Hepatocyte (in vitro differentiated cells): ENCODE data around the gene ZNF770. TPM values are rescaled to one million over a fixed set of nuclear protein-coding genes. Genes with fewer than 3 reads are reported as not detected.
"Not testable (repeated sequence)": the region's sequence is repeated elsewhere in the genome, so short reads cannot be mapped to it uniquely, and the experiment has no call there.

Source experiments
- DNase-seq: peaks from one replicate; pipeline ENCODE4 v3.0.0-alpha.2; 2016; ENCODE audit warnings: low spot score
- H2AFZ ChIP-seq: fragments of 200-600 bp; sonication (generic); 2 replicates; pipeline ENCODE4 v1.6.0; 2016; ENCODE audit warnings: antibody characterized with exemption, mild to moderate bottlenecking
- H3K27ac ChIP-seq: fragments of 200-600 bp; sonication (generic); 2 replicates; pipeline ENCODE4 v1.5.1; 2016; ENCODE audit warnings: mild to moderate bottlenecking
- H3K27me3 ChIP-seq: fragments of 200-600 bp; sonication (generic); 2 replicates; pipeline ENCODE4 v1.6.1; 2016
- H3K36me3 ChIP-seq: fragments of 200-600 bp; sonication (generic); replicated peaks from 2 replicates; pipeline ENCODE4 v1.5.1; 2016; ENCODE audit warnings: low read depth; ENCODE audit not compliant: insufficient read depth
- H3K4me1 ChIP-seq: fragments of 200-600 bp; sonication (generic); 2 replicates; pipeline ENCODE4 v1.5.1; 2016; ENCODE audit warnings: mild to moderate bottlenecking, moderate library complexity; ENCODE audit not compliant: insufficient read depth
- H3K4me2 ChIP-seq: fragments of 200-600 bp; sonication (generic); 2 replicates; pipeline ENCODE4 v1.6.0; 2016
- H3K4me3 ChIP-seq: fragments of 200-600 bp; sonication (generic); 2 replicates; pipeline ENCODE4 v1.5.1; 2016; ENCODE audit warnings: mild to moderate bottlenecking
- H3K79me2 ChIP-seq: fragments of 200-600 bp; sonication (generic); 2 replicates; pipeline ENCODE4 v1.6.0; 2017; ENCODE audit warnings: mild to moderate bottlenecking
- H3K9me2 ChIP-seq: fragments of 200-600 bp; sonication (generic); replicated peaks from 2 replicates; pipeline ENCODE4 v1.6.0; 2017; ENCODE audit warnings: mild to moderate bottlenecking; ENCODE audit not compliant: insufficient read depth
- H3K9me3 ChIP-seq: fragments of 200-600 bp; sonication (generic); 2 replicates; pipeline ENCODE4 v1.5.1; 2016; ENCODE audit warnings: low read depth, mild to moderate bottlenecking
- H4K20me1 ChIP-seq: fragments of 200-600 bp; sonication (generic); 2 replicates; pipeline ENCODE4 v1.6.0; 2016; ENCODE audit warnings: mild to moderate bottlenecking; ENCODE audit not compliant: insufficient read depth, poor library complexity, severe bottlenecking
- EZH2 ChIP-seq: fragments of 200-600 bp; sonication (generic); IDR thresholded peaks from 2 replicates; pipeline ENCODE4 v1.6.1; 2016; ENCODE audit warnings: antibody characterized with exemption, mild to moderate bottlenecking, borderline replicate concordance
- EZH2phosphoT487 ChIP-seq: fragments of 200-600 bp; sonication (generic); IDR thresholded peaks from one replicate; pipeline ENCODE4 v1.6.1; 2018; ENCODE audit warnings: antibody characterized with exemption, mild to moderate bottlenecking, low read depth, moderate library complexity; ENCODE audit not compliant: unreplicated experiment, severe bottlenecking
- WGBS: methylation state at CpG from one replicate; pipeline ENCODE4 v1.1.6; 2016; ENCODE audit warnings: low lambda C conversion rate; ENCODE audit errors: missing lambda C conversion rate; 5-methylcytosine and 5-hydroxymethylcytosine counted together
- polyA plus RNA-seq: library from polyadenylated mRNA; unstranded; fragments of >200 nt; fragmentation: Nextera tagmentation; extraction: Ambion mirVana; gene quantifications from 2 replicates; pipeline ENCODE4 v1.2.1, GENCODE V29; 2016
- total RNA-seq: library from RNA; depleted of rRNA; stranded (reverse); fragments of >200 nt; gene quantifications from 2 replicates; pipeline ENCODE4 v1.2.3, GENCODE V29; 2014
- TF ChIP-seq, protein P1 (sequence below): fragments of 200-600 bp; sonication (generic); IDR thresholded peaks from 2 replicates; pipeline ENCODE4 v1.5.1; 2016; ENCODE audit warnings: antibody characterized with exemption, mild to moderate bottlenecking; ENCODE audit not compliant: poor library complexity

The ZNF770 gene
- total and polyA plus RNA-seq, 2 experiments from 2014 or later: 31.2 to 32.6 TPM

DNA sequence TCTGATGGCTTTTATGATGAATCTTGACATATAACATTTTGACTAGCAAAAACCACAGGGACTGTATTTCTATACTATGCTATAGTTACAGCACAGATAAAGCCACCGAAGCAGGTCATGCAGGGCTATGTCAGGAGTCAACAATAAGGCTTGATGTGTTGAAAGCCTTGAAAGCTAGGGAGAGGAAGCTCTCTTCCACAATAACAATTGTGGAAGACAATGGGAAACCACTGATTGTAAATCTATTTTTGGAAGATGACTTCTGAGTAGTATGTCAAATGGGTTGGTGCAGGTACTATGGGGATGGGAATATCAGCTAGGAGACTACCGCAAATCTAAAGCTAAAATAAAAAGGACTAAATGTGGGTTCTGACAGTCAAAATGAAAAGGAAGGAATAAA lies 14.6 kb downstream of the ZNF770 start:
- H3K4me2 ChIP-seq: no peak overlapping the region
- TF ChIP-seq EZH2 (no peak), EZH2phosphoT487 (no peak)
- TF ChIP-seq, protein P1, sequence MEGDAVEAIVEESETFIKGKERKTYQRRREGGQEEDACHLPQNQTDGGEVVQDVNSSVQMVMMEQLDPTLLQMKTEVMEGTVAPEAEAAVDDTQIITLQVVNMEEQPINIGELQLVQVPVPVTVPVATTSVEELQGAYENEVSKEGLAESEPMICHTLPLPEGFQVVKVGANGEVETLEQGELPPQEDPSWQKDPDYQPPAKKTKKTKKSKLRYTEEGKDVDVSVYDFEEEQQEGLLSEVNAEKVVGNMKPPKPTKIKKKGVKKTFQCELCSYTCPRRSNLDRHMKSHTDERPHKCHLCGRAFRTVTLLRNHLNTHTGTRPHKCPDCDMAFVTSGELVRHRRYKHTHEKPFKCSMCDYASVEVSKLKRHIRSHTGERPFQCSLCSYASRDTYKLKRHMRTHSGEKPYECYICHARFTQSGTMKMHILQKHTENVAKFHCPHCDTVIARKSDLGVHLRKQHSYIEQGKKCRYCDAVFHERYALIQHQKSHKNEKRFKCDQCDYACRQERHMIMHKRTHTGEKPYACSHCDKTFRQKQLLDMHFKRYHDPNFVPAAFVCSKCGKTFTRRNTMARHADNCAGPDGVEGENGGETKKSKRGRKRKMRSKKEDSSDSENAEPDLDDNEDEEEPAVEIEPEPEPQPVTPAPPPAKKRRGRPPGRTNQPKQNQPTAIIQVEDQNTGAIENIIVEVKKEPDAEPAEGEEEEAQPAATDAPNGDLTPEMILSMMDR: no peak
- DNase-seq: no peak
- no peak overlapping the region for H3K27ac ChIP-seq
- H3K9me2 ChIP-seq: no peaks in the 10 kb centered on the region
- peaks cover 9% of the 10 kb centered on the region for H3K79me2 ChIP-seq
- H4K20me1 ChIP-seq: no peaks in the 10 kb centered on the region
- no peak overlapping the region for H3K4me3 ChIP-seq
- no peak overlapping the region for H2AFZ ChIP-seq
- H3K36me3 ChIP-seq: no peaks in the 10 kb centered on the region
- WGBS: 91% methylated on average over 2 of the region's 2 CpGs
- H3K27me3 ChIP-seq: no peaks in the 10 kb centered on the region
- peaks cover 3% of the 10 kb centered on the region for H3K4me1 ChIP-seq
- no peaks in the 10 kb centered on the region for H3K9me3 ChIP-seq

GRCh38 chr15:34970098-34970643 lies 17.9 kb downstream of the ZNF770 start:
- H3K4me1 ChIP-seq, H3K36me3 ChIP-seq, DNase-seq, H4K20me1 ChIP-seq, H3K9me3 ChIP-seq, H3K27me3 ChIP-seq, H3K9me2 ChIP-seq: not testable (repeated sequence)
- Histone ChIP-seq H3K79me2 (peaks cover 41% of the 10 kb centered on the region), H3K27ac (peak overlapping the region; percentile 8), H3K4me2 (peak overlapping the region; percentile 74), H2AFZ (peak overlapping the region; percentile 83), H3K4me3 (peak overlapping the region; percentile 23)
- 81% methylated on average over 21 of the region's 21 CpGs for WGBS

GRCh38 chr15:34969340-34970097 lies 18.6 kb downstream of the ZNF770 start, which contains the start of gene AQR:
Gene AQR, minus strand, starts transcription at chr15:34969742. Its CDS starts 129 bp downstream, at chr15:34969613.
- DNase-seq: peak; percentile 98
- Histone ChIP-seq H2AFZ (peak within 1 kb of the TSS; percentile 99), H3K27ac (peak within 1 kb of the TSS; percentile 85), H3K27me3 (no peaks in the 10 kb centered on the region), H3K9me3 (no peaks in the 10 kb centered on the region), H3K9me2 (no peaks in the 10 kb centered on the region), H3K4me2 (peak within 1 kb of the TSS; percentile 97), H4K20me1 (no peaks in the 10 kb centered on the region), H3K4me1 (peaks cover 6% of the 10 kb centered on the region), H3K4me3 (peak within 1 kb of the TSS; percentile 91), H3K79me2 (peaks cover 48% of the 10 kb centered on the region), H3K36me3 (no peaks in the 10 kb centered on the region)
- under 1% methylated on average over 44 of the region's 44 CpGs for WGBS
- TF ChIP-seq, protein P1: peak; percentile 64
- TF ChIP-seq EZH2: no peak

- H3K4me2 ChIP-seq: no peak overlapping the region
- no peak for DNase-seq
- no peaks in the 10 kb centered on the region for H3K9me2 ChIP-seq
- H3K9me3 ChIP-seq: no peaks in the 10 kb centered on the region
- 84% methylated on average over 2 of the region's 2 CpGs for WGBS
- H3K4me1 ChIP-seq: peaks cover 6% of the 10 kb centered on the region
- H3K4me3 ChIP-seq: no peak overlapping the region
- H3K79me2 ChIP-seq: peaks cover 59% of the 10 kb centered on the region
- no peaks in the 10 kb centered on the region for H4K20me1 ChIP-seq
- TF ChIP-seq EZH2phosphoT487: no peak
- TF ChIP-seq, protein P1: no peak
- H3K27me3 ChIP-seq: no peaks in the 10 kb centered on the region
- H3K27ac ChIP-seq: no peak overlapping the region
- H3K36me3 ChIP-seq: no peaks in the 10 kb centered on the region
- H2AFZ ChIP-seq: no peak overlapping the region
Measured at GRCh38 chr15:34964277-34964676, 23.8 kb downstream of the ZNF770 start.
